ENCODE data around the gene COMT. TPM values are rescaled to one million over a fixed set of nuclear protein-coding genes. Genes with fewer than 3 reads are reported as not detected.

COMT gene
- total RNA-seq, 4 donors from 2014 or later: 166 to 214 (median 180) TPM

GRCh38 chr22:19988965-19989724 is 47.6 kb downstream of the COMT start:
- no peak for DNase-seq (ENCODE audit: low spot score)
- ATAC-seq (ENCODE audit: low FRiP score): no peak
- no peak for TF ChIP-seq CTCF (IDR thresholded peaks at IDR 0.05)

- ATAC-seq (ENCODE audit: low FRiP score): no peak
- TF ChIP-seq CTCF (IDR thresholded peaks at IDR 0.05): no peak
- no peak for DNase-seq (ENCODE audit: low spot score)
These were observed 48.1 kb downstream of the COMT start for GRCh38 chr22:19989725-19990067.

- no peak for TF ChIP-seq CTCF (IDR thresholded peaks at IDR 0.05)
- DNase-seq (ENCODE audit: low spot score) (no peak), ATAC-seq (ENCODE audit: low FRiP score) (no peak)
These were observed 48.6 kb downstream of the COMT start for GRCh38 chr22:19990188-19990587.

DNA sequence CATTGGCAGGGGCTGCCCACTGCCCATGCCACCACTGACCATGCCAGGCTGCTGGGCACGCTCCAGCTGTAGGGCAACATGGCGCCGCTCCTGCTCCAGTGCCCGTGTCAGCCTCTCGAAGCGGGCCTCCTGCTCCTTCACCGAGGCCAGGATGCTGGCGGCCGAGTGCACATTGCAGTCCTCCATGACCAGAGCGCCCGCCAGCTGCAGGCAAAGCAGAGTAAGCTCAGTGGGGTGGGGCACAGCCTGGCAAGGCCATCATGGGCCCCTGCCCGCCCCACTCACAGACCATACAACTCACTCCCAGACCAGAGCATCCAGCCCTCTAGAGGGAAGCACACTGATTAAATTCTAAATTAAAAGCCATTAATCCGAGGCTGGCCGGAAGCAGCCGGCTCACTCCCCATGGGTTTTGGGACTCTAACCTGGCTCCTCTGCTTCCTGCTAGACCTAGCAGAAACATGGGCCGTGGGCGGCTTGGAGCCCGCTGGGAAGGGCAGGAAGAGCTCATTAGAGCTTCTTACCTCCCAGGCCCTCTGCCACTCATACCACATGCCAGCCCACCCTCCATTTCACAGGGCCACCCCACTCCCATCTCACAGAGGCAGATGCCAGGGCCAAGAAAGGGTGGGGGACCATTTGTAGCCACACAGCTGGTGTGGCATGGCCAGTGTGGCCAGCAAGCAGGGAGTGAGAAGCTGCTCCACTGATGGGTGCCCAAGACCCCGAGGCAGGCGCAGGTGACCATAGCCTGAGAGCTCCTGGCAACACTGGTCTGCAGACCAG is 49.2 kb downstream of the COMT start:
- no peak for ATAC-seq (ENCODE audit: low FRiP score)
- no peak for TF ChIP-seq CTCF (IDR thresholded peaks at IDR 0.05)
- DNase-seq (ENCODE audit: low spot score): no peak

- DNase-seq (ENCODE audit: low spot score): no peak
- TF ChIP-seq CTCF (IDR thresholded peaks at IDR 0.05): no peak
- ATAC-seq (ENCODE audit: low FRiP score): no peak
These were observed 49.7 kb downstream of the COMT start for GRCh38 chr22:19991395-19991644.

DNA sequence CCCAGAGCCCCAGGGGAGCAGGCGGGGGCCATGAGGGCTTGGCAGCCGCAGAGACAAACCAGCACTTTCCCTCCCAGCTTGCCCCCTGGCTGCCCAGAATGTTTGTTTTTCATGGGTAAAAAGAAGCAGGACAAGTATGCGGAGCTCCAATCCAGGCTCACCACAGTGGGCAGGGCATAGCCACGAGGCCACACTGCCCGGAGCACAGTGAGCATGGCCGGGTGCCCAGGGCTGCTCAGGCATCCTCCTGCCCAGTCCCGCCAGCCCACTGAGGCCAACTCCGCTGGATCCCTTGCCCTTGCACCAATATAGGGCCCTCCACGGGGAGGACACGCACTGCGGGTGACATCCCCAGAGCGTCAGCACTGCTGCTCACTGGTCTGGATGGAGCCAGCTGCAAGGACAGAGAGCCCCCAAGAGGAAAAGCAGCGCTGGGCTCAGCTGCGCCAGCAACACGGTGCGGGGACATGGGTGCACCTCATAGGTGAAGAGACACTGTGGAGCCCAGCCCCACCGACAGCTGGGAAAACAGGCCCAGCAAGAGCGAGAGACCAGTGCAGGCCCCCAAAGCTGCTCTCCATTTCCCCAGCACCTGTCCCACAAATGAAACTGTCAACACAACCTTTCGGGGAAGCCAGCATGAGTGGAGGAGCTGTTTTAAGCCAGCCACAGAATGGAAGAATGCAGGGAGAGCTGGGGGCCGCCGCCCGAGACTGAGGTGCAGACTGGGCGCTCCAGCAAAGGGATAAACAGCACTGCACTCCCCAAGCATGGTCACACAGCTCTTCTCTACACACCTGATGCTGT is 50.3 kb downstream of the COMT start:
- no peak for TF ChIP-seq CTCF (IDR thresholded peaks at IDR 0.05)
- DNase-seq (ENCODE audit: low spot score): no peak
- ATAC-seq (ENCODE audit: low FRiP score): no peak
